SIG-M5 treated with dmso at 0.1 percent for 504 hours (cell line): Measurements from ENCODE around the gene MYH13.

Experiments
- DNase-seq: peaks from one replicate; lab custom pipeline; 2025; ENCODE audit not compliant: unreplicated experiment; lab: John Stamatoyannopoulos, UW

Gene MYH13

DNA sequence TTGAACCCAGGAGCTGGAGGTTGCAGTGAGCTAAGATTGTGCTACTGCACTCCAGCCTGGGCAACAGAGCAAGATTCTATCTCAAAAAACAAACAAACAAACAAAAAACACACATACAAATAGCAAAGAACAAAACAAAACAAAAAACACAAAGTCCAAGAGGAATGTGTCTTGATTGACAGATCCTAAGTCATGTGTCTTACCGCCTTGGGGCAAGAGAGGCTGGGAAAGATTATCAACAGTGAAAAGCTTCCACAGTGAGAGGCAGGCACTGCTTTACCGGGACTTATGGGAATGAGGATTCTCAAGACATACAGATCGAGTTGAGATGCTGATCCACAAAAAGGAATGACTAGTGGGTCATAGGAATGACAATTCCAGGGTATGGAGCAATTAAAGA, 111.7 kb downstream of the MYH13 start:
- DNase-seq: no peak

DNA sequence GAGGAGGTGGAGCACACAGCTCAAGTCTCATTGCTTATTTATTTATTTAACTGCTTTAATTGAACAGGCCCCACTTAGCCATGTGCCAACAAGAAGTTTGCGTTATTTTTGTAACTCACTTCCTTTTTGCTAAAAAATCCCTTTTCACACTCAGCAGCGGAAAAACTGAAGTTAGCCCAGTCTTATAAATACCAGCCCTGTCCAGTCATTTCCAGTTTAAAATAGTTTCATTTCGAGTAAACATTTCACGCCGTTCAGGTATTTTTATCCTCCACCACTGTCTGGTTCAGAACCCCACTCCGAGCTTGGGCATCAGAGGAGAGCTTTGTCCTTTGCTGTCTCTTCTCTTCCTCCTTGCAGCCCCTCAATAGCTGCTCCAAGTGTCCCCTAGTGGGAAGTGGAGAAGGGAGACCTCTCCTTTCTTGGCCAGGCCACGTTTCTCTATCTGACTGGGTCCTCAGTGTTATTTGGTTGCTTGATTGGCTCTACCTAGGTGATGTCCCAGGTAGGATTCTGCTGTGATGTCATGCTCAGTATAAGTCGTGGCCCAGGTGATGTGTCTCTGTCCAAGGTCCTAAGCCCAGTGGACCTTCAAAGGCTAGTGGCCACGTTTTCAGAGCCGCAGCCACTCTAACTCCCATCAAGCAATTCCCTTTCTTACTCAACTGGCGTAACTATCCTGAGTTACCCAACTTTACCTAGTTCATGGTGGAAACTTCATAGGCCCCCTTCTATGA, 121.4 kb downstream of the MYH13 start:
- DNase-seq: no peak
